ENCODE data around the gene TRHDE. TPM values are rescaled to one million over a fixed set of nuclear protein-coding genes. Genes with fewer than 3 reads are reported as not detected.

Gene TRHDE
- polyA plus RNA-seq, 1 experiment = 17.1 TPM

DNA sequence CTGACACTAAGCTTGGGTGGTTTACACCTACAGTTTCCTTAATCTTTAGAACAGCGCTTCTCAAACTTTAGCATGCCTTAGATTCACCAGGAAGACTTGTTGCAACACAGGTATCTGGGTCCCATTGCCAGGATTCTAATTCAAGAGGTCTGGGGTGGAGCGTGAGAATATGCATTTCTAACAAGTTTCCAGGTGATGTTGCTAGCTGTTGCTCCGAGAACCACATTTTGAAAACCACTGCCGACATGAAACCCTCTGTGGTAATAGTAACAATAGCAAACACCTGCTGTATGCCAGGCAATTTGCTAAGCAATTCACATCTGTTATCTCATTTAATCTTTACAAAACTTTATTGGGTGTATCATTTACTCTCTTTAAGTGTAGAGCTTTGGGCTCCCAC lies 58.6 kb downstream of the TRHDE start:
- ChIA-PET CTCF (interaction anchor here (1.2 to 2.7 kb wide), 3 partner anchors 10 to 63 kb away, joined by 3 to 15 read pairs (median 3); no protein-coding TSS in a partner anchor), POLR2A (interaction anchor here (0.6 kb wide), 1 partner anchor 69 kb away, joined by 8 read pairs; no protein-coding TSS in a partner anchor)
- no peak for TF ChIP-seq CTCF (IDR thresholded peaks at IDR 0.05; ENCODE audit: insufficient read depth, low read depth, low read length)
- H3K27me3 ChIP-seq (ENCODE audit: control insufficient read depth, insufficient read depth, low read length) = no peaks in the 10 kb centered on the region
- no peak for DNase-seq (ENCODE audit: low read depth)
- peak overlapping the region; percentile 20; the same call in 1 of the 2 replicates for H3K4me3 ChIP-seq (ENCODE audit: low read depth, low read length)
- no peaks in the 10 kb centered on the region for H3K36me3 ChIP-seq (ENCODE audit: control insufficient read depth, insufficient read depth, low read length)

GRCh38 chr12:72337382-72337781 lies 65.2 kb downstream of the TRHDE start:
- no peak overlapping the region for H3K4me3 ChIP-seq (ENCODE audit: low read depth, low read length)
- CTCF ChIA-PET = interaction anchor here (1.0 to 1.2 kb wide), 2 partner anchors 9 to 70 kb away, joined by 3 to 5 read pairs; no protein-coding TSS in a partner anchor
- no peak for TF ChIP-seq CTCF (IDR thresholded peaks at IDR 0.05; ENCODE audit: insufficient read depth, low read depth, low read length)
- POLR2A ChIA-PET = no interaction called here
- no peaks in the 10 kb centered on the region for H3K36me3 ChIP-seq (ENCODE audit: control insufficient read depth, insufficient read depth, low read length)
- DNase-seq (ENCODE audit: low read depth) = no peak
- no peaks in the 10 kb centered on the region for H3K27me3 ChIP-seq (ENCODE audit: control insufficient read depth, insufficient read depth, low read length)

DNA sequence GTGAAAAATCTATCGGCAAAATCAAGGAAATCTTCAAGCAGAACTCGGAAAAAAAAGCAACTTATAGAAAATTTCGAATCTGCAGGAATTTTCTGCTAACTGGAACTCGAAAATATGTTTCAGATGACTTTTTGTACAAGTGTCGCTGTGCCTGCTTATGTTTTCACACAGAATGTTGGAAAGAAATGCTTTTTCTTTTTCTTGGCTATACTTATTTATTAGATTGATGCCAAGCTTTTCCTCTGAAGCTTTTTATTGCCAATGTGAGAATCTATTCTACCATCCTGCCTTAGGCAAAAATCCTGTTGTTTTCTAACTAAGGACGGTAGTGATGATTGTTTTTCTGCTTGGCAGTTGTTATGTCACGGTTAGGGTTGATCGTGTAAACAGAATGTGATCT lies 65.8 kb downstream of the TRHDE start:
- ChIA-PET CTCF (interaction anchor here (1.2 kb wide), 1 partner anchor 8 kb away, joined by 5 read pairs; no protein-coding TSS in a partner anchor), POLR2A (no interaction called here)
- Histone ChIP-seq H3K4me3 (ENCODE audit: low read depth, low read length) (no peak overlapping the region), H3K36me3 (ENCODE audit: control insufficient read depth, insufficient read depth, low read length) (no peaks in the 10 kb centered on the region), H3K27me3 (ENCODE audit: control insufficient read depth, insufficient read depth, low read length) (no peaks in the 10 kb centered on the region)
- DNase-seq (ENCODE audit: low read depth) = no peak
- TF ChIP-seq CTCF (IDR thresholded peaks at IDR 0.05; ENCODE audit: insufficient read depth, low read depth, low read length) = no peak

DNA sequence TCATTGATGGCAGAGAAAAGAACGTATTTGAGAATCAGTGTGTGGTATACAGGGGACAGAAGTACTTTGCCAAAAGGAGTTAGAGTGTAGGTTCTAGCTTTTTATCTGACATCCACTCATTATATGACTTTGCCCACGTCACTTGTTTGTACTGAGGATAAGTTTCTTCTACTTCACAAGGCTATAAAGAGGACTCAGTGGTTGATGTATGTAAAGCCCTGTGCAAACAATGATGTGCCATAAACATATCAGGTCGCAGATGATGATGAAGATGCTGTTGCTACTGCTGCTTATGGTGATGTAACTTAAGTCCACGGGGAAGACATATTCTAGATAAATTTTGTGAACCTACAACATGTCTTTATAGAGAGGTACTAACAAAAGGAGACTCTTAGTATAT lies 66.3 kb downstream of the TRHDE start:
- ChIA-PET CTCF (interaction anchor here (1.2 kb wide), 1 partner anchor 8 kb away, joined by 5 read pairs; no protein-coding TSS in a partner anchor), POLR2A (no interaction called here)
- Histone ChIP-seq H3K36me3 (ENCODE audit: control insufficient read depth, insufficient read depth, low read length) (no peaks in the 10 kb centered on the region), H3K27me3 (ENCODE audit: control insufficient read depth, insufficient read depth, low read length) (no peaks in the 10 kb centered on the region), H3K4me3 (ENCODE audit: low read depth, low read length) (no peak overlapping the region)
- DNase-seq (ENCODE audit: low read depth) = no peak
- TF ChIP-seq CTCF (IDR thresholded peaks at IDR 0.05; ENCODE audit: insufficient read depth, low read depth, low read length) = no peak

GRCh38 chr12:72346363-72346944 lies 74.3 kb downstream of the TRHDE start:
- no peak for DNase-seq (ENCODE audit: low read depth)
- ChIA-PET POLR2A (no interaction called here), CTCF (interaction anchor here (0.6 to 3.3 kb wide), 20 partner anchors 8 to 502 kb away, joined by 3 to 16 read pairs (median 4); partner anchors contain the start of gene TRHDE)
- 0 out of 2 replicates have a peak, but pooled peaks cover 1% of the 10 kb centered on the region for H3K36me3 ChIP-seq (ENCODE audit: control insufficient read depth, insufficient read depth, low read length)
- no peak overlapping the region for H3K4me3 ChIP-seq (ENCODE audit: low read depth, low read length)
- TF ChIP-seq CTCF (IDR thresholded peaks at IDR 0.05; ENCODE audit: insufficient read depth, low read depth, low read length) = peak; percentile 66
- H3K27me3 ChIP-seq (ENCODE audit: control insufficient read depth, insufficient read depth, low read length) = no peaks in the 10 kb centered on the region

Measured in BJ (cell line).